ENCODE data around the gene ZNF333. TPM values are rescaled to one million over a fixed set of nuclear protein-coding genes. Genes with fewer than 3 reads are reported as not detected.

ZNF333 gene
- total RNA-seq, 3 donors from 2014 or later, result 8.7 to 25.9 (median 10.7) TPM

DNA sequence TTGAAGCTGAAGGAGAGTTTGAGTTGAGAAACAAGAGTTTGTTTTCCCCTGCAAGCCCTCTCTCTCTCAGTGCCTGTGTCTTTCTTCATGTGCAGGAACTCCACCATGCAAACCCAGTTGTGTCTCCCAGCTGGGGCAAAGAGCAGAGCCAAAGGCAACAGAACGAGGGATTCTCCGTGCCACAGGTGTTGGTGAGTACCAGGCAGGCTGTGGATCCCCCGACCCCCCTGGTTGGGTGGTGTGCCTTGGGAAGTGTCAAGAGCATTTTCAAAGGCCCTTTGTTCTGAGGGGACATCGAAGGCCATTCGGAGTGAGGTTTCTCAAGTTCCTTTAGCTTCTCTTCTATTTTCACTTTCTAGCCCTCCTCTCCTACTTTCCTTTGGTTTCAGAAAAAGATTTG lies 5.6 kb downstream of the ZNF333 start:
- intact Hi-C loops (cut with DNase I, micrococcal nuclease), result loop anchor here in 1 of 2 donors (10.0 kb wide), 1 partner anchor 121 kb away; the partner anchor contains the start of gene NDUFB7
- Histone ChIP-seq H3K36me3 (ENCODE audit: low read depth) (no peaks in the 10 kb centered on the region), H3K4me3 (no peak overlapping the region)

DNA sequence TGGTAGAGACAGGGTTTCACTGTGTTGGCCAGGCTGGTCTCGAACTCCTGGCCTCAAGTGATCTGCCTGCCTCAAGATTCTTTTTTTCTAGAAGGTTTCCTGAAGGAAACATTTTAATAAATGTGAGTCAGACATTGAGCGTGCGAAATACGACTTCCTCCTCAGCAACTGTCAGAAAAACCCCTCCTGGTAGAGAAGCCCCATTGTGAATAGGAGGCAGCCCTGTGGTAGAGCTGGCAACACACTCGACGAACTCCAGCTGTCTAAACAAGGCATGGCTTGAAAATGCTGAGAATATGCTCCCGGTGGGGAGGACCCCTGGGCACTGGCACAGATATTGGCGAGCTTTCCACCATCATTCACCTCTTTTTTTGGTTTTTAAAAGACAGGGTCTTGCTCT lies 9.8 kb downstream of the ZNF333 start:
- Histone ChIP-seq H3K36me3 (ENCODE audit: low read depth) (no peaks in the 10 kb centered on the region), H3K4me3 (no peak overlapping the region), H3K9me3 (no peaks in the 10 kb centered on the region), H3K4me1 (ENCODE audit: low read depth) (no peaks in the 10 kb centered on the region)
- ATAC-seq (no peak), DNase-seq (no peak)
- TF ChIP-seq, protein P1, sequence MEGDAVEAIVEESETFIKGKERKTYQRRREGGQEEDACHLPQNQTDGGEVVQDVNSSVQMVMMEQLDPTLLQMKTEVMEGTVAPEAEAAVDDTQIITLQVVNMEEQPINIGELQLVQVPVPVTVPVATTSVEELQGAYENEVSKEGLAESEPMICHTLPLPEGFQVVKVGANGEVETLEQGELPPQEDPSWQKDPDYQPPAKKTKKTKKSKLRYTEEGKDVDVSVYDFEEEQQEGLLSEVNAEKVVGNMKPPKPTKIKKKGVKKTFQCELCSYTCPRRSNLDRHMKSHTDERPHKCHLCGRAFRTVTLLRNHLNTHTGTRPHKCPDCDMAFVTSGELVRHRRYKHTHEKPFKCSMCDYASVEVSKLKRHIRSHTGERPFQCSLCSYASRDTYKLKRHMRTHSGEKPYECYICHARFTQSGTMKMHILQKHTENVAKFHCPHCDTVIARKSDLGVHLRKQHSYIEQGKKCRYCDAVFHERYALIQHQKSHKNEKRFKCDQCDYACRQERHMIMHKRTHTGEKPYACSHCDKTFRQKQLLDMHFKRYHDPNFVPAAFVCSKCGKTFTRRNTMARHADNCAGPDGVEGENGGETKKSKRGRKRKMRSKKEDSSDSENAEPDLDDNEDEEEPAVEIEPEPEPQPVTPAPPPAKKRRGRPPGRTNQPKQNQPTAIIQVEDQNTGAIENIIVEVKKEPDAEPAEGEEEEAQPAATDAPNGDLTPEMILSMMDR (IDR thresholded peaks at IDR 0.05), result no peak
- intact Hi-C loops (cut with DNase I, micrococcal nuclease), result loop anchor here in 1 of 2 donors (10.0 kb wide), 1 partner anchor 125 kb away; the partner anchor contains the start of gene NDUFB7

More for the DNA sequence above, 5.6 kb downstream of the ZNF333 start:
- Histone ChIP-seq H3K9me3 (no peaks in the 10 kb centered on the region), H3K4me1 (ENCODE audit: low read depth) (peaks cover 8% of the 10 kb centered on the region)
- TF ChIP-seq, protein P1 (IDR thresholded peaks at IDR 0.05), result no peak
- ATAC-seq, result no peak
- no peak for DNase-seq

DNA sequence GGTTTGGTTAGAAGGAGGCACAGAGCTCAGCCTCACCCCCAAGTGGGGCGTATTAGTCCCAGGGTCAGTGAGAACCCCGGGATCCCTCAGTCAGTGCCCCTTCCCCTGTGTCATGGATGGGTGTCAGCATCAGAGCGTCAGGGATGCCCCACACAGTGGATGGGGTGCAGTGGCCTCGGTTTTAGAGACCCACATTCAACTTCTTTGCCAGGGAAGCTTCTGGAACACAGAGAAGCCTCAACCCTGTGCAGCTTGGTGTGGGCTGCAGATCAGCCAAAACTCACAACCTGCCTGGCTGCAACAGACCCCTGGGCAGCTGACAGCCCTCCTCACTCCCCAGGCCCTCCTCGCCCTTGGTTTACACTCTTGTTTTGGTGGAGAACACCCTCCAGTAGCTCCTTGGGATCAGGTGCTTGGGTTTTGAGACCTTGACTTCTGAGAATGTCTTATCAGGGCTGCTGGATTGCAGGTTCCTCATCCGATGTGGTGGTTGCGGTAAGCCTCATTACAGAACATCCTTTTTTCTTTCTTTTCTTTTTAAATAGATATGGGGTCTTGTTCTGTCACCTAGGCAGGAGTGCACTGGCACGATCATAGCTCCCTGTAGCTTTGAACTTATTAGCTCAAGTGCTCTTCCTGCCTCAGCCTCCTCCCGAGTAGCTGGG lies 11.0 kb downstream of the ZNF333 start:
- no peak for DNase-seq
- no peaks in the 10 kb centered on the region for H3K4me1 ChIP-seq (ENCODE audit: low read depth)
- H3K36me3 ChIP-seq (ENCODE audit: low read depth), result no peaks in the 10 kb centered on the region
- intact Hi-C loops (cut with DNase I, micrococcal nuclease), result no loop called here
- no peak overlapping the region for H3K4me3 ChIP-seq
- TF ChIP-seq, protein P1 (IDR thresholded peaks at IDR 0.05), result no peak
- no peaks in the 10 kb centered on the region for H3K9me3 ChIP-seq
- no peak for ATAC-seq

DNA sequence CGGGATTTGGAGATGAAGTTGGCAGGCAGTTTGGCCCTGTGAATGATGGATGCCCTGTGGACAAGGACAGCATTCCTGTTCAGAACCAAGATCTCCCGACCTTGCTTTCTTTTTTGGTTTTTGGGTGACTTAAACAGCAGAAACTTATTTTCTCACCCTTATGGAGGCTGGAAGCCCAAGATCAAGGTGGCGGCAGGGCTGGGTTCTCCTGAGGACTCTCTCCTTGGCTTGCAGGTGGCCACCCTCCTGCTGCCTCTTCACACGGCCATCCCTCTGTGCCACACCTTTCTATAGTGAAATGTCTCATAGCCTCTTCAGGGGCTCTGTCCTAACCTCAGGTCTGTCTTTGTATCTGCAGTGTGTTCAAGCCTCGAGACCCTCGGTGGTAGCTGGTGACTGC lies 14.0 kb downstream of the ZNF333 start:
- Histone ChIP-seq H3K36me3 (ENCODE audit: low read depth) (peaks cover 5% of the 10 kb centered on the region), H3K9me3 (no peaks in the 10 kb centered on the region), H3K4me3 (no peak overlapping the region), H3K4me1 (ENCODE audit: low read depth) (no peaks in the 10 kb centered on the region)
- ATAC-seq (no peak), DNase-seq (no peak)
- TF ChIP-seq, protein P1 (IDR thresholded peaks at IDR 0.05), result no peak
- intact Hi-C loops (cut with DNase I, micrococcal nuclease), result no loop called here

DNA sequence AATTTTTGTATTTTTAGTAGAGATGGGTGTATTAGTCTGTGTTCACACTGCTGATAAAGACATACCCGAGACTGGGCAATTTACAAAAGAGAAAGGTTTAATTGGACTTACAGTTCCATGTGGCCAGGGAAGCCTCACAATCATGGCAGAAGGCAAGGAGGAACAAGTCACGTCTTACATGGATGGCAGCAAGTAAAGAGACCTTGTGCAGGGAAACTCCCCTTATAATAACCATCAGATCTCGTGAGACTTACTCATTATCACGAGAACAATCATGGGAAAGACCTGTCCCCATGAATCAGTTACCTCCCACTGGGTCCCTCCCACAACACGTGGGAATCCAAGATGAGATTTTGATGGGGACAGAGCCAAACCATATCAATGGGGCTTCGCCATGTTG lies 14.6 kb downstream of the ZNF333 start:
- H3K9me3 ChIP-seq, result no peaks in the 10 kb centered on the region
- ATAC-seq, result no peak
- intact Hi-C loops (cut with DNase I, micrococcal nuclease), result no loop called here
- peaks cover 7% of the 10 kb centered on the region for H3K36me3 ChIP-seq (ENCODE audit: low read depth)
- no peak overlapping the region for H3K4me3 ChIP-seq
- DNase-seq, result no peak
- no peaks in the 10 kb centered on the region for H3K4me1 ChIP-seq (ENCODE audit: low read depth)
- TF ChIP-seq, protein P1 (IDR thresholded peaks at IDR 0.05), result no peak

Data from mucosa of descending colon (tissue), 3 donors.